H1 (cell line): ENCODE data around the gene CSGALNACT2. TPM values are rescaled to one million over a fixed set of nuclear protein-coding genes. Genes with fewer than 3 reads are reported as not detected.

Source experiments
- EGR1 ChIP-seq: IDR thresholded peaks from 2 replicates; pipeline ENCODE4 v1.6.1; 2011; ENCODE audit warnings: low read depth, low read length, borderline replicate concordance
- GTF2F1 ChIP-seq: IDR thresholded peaks from 2 replicates; pipeline ENCODE4 v1.6.1; 2012; ENCODE audit warnings: low read depth, low read length, improper control_type of control experiment, borderline replicate concordance
- HDAC2 ChIP-seq, 2 experiments: fragments of 300-600 bp in 1 of 2; sonication (generic) in 1 of 2; IDR thresholded peaks; 2 replicates each; pipeline ENCODE4 v1.6.1; 2011 to 2012; ENCODE audit warnings: low read depth in 2 of 2, low read length in 2 of 2, mild to moderate bottlenecking in 2 of 2, moderate library complexity in 2 of 2, borderline replicate concordance in 1 of 2, inconsistent platforms in 1 of 2
- HDAC6 ChIP-seq: IDR thresholded peaks from one replicate; pipeline ENCODE4 v1.7.1; 2012; ENCODE audit warnings: low read depth, mild to moderate bottlenecking, inconsistent platforms, low read length, moderate library complexity
- KDM4A ChIP-seq: IDR thresholded peaks from one replicate; pipeline ENCODE4 v1.7.1; 2012; ENCODE audit warnings: low read depth, mild to moderate bottlenecking, moderate library complexity, low read length, inconsistent platforms; ENCODE audit not compliant: severe bottlenecking
- PHF8 ChIP-seq: fragments of 200-600 bp; sonication (generic); conservative IDR thresholded peaks from 2 replicates; pipeline ENCODE4 v1.7.1; 2012; ENCODE audit warnings: low read depth, mild to moderate bottlenecking, inconsistent platforms, low read length, moderate library complexity
- RBBP5 ChIP-seq: IDR thresholded peaks from 2 replicates; pipeline ENCODE4 v1.7.1; 2012; ENCODE audit warnings: low read depth, mild to moderate bottlenecking, inconsistent platforms, low read length, moderate library complexity, borderline replicate concordance
- RNF2 ChIP-seq: fragments of 200-900, 300-1000 bp; sonication (generic); IDR thresholded peaks from 2 replicates; pipeline ENCODE4 v1.7.1; 2016; ENCODE audit warnings: borderline replicate concordance, low read depth, mild to moderate bottlenecking, antibody characterized with exemption, low read length; ENCODE audit not compliant: poor library complexity, severe bottlenecking; ENCODE audit errors: missing control alignments
- RXRA ChIP-seq: IDR thresholded peaks from 2 replicates; pipeline ENCODE4 v1.6.1; 2011; ENCODE audit warnings: low read depth, mild to moderate bottlenecking, low read length, moderate library complexity; ENCODE audit not compliant: insufficient read depth
- SIN3A ChIP-seq, 2 experiments: IDR thresholded peaks in 1 of 2; conservative IDR thresholded peaks in 1 of 2; 2 replicates each; pipeline ENCODE4 v1.6.1; 2011 to 2012; ENCODE audit warnings: low read length in 2 of 2, improper control_type of control experiment in 1 of 2, low read depth in 1 of 2, mild to moderate bottlenecking in 1 of 2
- SP2 ChIP-seq: IDR thresholded peaks from 2 replicates; pipeline ENCODE4 v1.6.1; 2012; ENCODE audit warnings: mild to moderate bottlenecking, low read length, inconsistent platforms
- SP4 ChIP-seq: IDR thresholded peaks from 2 replicates; pipeline ENCODE4 v1.6.1; 2012; ENCODE audit warnings: low read length, inconsistent platforms
- polyA plus RNA-seq, 7 experiments: library from polyadenylated mRNA; depleted of rRNA in 3 of 7; stranded (reverse) in 5 of 7; unstranded in 2 of 7; fragments of >200 nt in 5 of 7; fragments of 200-250 nt in 2 of 7; gene quantifications; 1 replicate in 5 of 7; 2 replicates in 1 of 7; 4 replicates in 1 of 7; pipeline versions ENCODE4 v1.2.1 to v1.2.3, GENCODE V29; 2011 to 2013; ENCODE audit warnings: missing spikeins in 2 of 7, mixed read lengths in 2 of 7
- total RNA-seq: library from RNA; stranded (reverse); fragmentation: NEBNext Ultra II Directional; extraction: Animal tissue kit (Norgen Biotek cat#: 25700); gene quantifications from 2 replicates; pipeline ENCODE4 v1.2.1, GENCODE V29; 2021

CSGALNACT2 gene
- total and polyA plus RNA-seq, 2 of the 8 experiments (the other 6 are each of a cell fraction or from before 2014, with no cell fraction given): 2.6 to 5.3 TPM

DNA sequence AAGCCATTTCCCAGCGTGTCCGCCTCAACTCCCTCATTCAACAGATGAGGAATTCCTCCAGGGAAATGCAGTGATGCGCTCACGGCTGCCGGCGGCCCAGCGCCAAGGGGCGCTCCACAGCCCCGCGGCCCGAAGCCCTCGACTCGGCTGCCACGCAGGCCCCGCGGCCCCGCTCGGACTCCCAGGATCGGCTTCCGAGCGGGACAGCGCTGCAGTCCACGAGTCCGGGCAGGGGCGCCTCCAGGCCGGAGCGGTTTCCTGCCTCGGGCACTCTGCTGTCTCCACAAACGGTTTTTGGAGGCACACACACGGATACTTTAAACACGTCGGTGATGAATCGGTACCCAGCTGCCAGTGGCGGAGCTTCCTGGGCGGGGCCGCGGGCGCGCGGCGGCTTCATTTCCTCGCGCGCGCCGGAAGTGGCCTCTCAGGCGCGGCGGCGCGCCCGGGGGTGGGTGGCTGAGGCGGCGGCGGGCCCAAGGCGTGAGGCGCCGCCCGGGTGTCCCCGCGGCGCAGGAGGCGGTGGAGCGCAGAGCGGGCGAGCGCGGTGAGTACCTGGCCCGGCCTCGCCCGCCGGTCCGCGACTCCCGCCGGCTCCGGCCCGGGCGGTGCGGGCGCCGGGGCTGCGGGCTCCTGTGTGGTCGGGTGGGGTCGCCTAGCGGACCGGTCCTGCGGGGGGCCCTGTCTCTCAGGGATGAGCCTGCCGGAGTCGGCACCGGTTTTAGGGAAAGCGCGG lies at the start of gene CSGALNACT2 (continued):
- TF ChIP-seq RXRA (no peak), HDAC2 (IDR thresholded peaks at IDR 0.05; ENCODE audit: borderline replicate concordance in 1 of 2, low read depth in 2 of 2, low read length in 2 of 2) (peak; percentile 22 to 78; a peak in 3 of 4 replicates), KDM4A (peak; percentile 97), GTF2F1 (no peak), RBBP5 (0 out of 2 replicates have a peak, but pooled peaks have one; percentile 6), EGR1 (no peak), SP4 (no peak), RNF2 (peak; percentile 26), SP2 (no peak), PHF8 (peak; percentile 59), HDAC6 (no peak), SIN3A (conservative IDR thresholded peaks at IDR 0.05 in 1 of 2, IDR thresholded peaks at IDR 0.05 in 1 of 2; ENCODE audit: low read depth in 1 of 2, low read length in 2 of 2) (peak in 1 of 2 experiments; percentile 51; a peak in 1 of 4 replicates)
